Hypothalamus (tissue), 51 donors: ENCODE measurements around the gene ALKBH5.

Source experiments
- DNase-seq, 51 donors: peaks; one replicate each; lab custom pipeline; 2025; lab: John Stamatoyannopoulos, UW

Gene ALKBH5

GRCh38 chr17:18235743-18236256 lies 52.2 kb downstream of the ALKBH5 start:
- peak in 1 of 51 donors; percentile 24 for DNase-seq

DNA sequence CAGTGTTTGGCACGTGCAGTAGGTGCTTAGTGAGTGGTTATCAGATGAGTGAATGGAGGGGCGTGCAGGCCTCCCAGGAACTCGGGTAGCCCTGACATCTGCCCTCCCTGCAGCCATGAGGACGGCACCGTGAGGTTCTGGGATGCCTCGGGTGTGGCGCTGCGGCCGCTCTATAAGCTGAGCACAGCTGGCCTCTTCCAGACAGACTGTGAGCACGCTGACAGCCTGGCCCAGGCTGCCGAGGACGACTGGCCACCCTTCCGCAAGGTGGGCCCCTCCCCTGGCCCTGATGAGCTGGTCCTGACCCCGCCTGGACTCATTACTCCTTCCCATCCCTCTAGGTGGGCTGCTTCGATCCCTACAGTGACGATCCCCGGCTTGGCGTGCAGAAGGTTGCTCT lies 52.9 kb downstream of the ALKBH5 start:
- no peak for DNase-seq

DNA sequence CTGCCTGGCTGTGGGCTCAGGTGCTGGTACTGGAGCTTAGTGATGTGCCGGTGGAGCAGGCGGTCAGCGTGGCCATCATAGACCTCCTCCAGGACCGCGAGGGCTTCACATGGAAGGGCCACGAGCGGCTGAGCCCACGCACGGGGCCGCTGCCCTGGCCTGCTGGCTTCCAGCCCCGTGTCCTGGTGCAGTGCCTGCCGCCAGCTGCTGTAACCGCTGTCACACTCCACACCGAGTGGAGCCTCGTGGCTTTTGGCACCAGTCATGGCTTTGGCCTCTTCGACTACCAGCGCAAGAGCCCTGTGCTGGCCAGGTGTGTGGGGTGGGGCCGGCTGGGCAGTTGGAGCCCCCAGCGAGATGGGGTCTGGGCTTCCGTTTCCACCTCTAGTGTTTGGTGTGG lies 53.8 kb downstream of the ALKBH5 start:
- DNase-seq: no peak

DNA sequence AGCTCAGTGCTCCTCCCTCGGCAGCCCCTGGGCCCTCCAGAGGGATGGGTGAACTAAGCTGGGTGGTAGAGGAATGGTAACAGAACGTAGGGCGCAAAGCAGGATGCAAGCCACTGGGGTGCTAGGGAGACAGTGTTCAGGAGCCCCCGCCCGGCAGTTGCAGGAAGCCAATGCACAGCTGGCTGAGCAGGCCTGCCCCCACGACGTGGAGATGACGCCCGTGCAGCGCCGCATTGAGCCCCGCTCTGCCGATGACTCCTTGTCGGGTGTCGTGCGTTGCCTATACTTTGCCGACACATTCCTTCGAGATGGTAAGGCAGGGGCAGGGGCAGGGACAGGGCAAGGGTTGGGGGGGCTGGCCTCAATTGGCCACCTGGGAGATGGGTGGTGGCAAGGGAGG lies 54.7 kb downstream of the ALKBH5 start:
- no peak for DNase-seq

DNA sequence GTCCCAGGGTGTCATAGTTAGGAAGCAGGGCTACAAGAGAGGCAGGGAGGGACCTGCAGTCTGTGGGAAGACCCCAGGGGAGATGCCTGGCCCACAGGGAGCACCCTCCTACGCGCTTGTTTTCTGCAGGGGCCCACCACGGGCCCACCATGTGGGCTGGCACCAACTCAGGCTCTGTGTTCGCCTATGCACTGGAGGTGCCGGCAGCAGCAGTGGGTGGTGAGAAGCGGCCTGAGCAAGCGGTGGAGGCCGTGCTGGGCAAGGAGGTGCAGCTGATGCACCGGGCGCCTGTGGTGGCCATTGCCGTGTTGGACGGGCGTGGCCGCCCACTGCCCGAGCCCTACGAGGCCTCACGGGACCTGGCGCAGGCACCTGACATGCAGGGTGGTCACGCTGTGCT lies 56.8 kb downstream of the ALKBH5 start:
- DNase-seq: no peak

DNA sequence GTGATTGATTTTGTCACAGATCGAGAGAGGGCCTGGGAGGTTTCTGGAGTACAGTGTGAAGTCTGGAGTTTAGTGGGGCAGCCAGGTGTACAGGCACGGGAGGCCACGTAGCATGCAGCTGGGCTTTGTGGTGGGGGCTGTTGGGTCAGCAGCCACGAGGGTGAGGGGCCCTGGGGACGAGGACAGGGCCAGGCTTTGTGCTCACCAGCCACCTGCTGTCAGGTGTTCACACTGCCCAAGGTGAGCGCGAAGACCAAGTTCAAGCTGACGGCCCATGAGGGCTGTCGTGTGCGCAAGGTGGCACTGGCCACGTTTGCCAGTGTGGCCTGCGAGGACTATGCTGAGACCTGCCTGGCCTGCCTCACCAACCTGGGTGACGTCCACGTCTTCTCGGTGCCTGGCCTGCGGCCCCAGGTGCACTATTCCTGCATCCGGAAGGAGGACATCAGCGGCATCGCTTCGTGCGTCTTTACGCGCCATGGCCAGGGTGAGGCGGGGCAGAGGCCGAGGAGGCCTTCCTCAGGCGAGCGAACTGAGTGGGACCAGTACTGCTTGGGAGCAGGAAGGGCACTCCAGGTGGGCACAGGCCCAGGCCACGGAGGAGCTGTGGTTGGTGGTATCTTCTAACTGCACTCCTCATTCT lies 57.7 kb downstream of the ALKBH5 start:
- no peak for DNase-seq

- DNase-seq: no peak
Observed at GRCh38 chr17:18245038-18245776, 61.6 kb downstream of the ALKBH5 start.

DNA sequence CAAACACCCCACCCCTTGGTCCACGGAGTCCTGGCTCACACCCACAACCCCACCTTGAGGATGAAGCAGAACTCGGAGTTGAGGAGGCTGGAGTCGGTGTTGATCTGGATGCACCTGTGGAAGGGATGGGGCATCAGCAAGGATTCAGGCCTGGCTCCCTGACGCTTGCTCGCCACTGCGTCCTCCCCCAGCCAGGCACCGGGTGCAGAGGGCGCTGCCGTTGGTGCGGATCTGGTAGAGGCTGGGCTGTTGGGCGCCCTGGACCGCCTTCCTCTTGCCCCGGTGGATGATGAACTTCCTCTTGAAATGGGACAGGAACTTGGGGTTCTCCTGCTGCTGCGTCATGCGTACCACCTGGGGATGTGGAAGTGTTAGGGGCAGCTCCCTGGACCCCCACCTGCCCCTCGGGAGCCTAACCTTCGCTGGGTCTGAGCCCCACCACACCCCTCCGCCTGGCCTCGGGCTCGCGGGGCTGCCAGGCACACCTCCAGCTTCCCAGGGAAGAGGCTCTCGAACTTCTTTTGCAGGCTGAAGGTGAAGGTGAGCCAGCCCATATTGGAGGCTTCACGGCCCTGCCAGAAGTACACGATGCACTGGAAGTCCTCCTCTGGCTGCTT lies 62.6 kb downstream of the ALKBH5 start:
- no peak for DNase-seq

DNA sequence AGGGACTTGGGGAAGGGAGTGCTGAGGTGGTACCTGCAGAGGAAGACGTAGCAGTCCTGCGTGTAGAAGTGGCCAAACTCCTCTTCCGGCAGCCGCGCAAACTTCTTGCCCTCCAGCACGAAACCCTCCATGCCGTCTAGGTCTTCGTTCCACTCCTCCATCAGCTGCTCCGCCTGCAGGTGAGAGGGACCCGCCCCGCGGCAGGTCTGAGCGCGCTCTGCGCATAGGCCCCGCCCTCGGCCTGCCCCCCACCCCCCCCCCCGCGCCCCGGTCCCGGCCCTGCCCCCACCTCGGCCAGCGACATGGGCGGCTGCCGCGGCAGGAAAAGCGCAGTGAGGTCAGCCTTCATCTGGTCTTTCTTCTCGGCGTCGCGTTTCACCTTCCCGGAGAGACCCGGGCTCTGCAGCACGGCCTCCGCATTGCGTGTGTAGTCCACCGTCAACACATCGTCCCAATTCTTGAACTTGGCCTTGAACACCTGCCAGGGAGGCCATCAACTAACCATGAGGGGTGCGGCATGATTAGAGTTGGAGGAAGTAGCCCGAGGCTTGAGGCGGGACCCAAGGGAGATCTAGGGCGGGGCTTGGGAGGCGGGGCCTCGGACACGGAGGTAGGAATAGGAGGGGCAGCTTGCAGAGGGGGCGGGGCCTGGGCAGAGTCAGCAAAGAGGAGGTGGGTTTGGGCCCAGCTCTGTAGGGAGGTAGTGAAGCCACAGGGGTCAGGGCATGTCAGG lies 63.4 kb downstream of the ALKBH5 start:
- peak in 2 of 51 donors; percentile 32 to 52 for DNase-seq

- peak in 20 of 51 donors; percentile 21 to 62 (median 45) for DNase-seq
Observed at GRCh38 chr17:18247613-18248001, 64.0 kb downstream of the ALKBH5 start.

DNA sequence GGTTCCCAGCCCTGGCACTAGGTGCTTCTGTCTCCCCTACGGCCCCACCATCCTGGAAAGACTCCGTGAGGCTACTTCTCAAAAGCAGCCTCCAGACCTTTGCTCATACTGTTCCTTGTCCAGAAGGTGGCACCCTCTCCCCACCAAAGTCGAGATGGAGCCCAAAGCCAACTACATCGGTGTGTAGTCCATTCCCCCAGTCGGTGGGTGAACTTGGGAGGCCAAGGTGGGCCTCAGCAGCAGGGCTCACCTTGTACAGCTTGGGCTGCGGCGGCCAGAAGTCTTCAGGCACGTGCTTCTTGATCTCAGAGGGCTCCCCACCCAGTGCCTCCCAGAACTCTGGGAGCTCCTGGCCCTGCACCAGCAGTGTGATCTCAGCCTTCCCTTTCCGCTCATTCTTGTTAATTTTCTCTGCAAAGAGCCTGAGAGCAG lies 64.7 kb downstream of the ALKBH5 start:
- DNase-seq: peak in 38 of 51 donors; percentile 8 to 87 (median 40)

DNA sequence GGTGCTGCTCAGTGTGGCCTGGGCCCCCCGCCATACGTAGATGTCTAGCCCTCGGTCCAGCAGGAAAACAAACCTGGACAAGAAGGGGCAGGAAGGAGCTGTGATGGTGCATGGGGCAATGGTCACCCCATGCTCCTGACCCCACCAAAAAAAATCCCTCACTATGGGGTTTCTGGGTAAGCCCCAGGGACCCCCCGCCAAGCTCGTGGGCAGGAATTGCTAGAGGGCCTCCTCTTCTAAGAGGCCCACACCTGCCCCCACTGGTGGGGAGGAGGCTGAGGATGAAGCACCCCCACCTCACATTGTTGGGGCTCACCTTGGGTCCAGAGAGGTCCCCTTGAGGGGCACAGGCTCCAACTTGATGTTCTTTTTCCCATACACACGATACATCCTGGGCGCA lies 65.2 kb downstream of the ALKBH5 start:
- no peak for DNase-seq

GRCh38 chr17:18250259-18250658 lies 66.6 kb downstream of the ALKBH5 start:
- no peak for DNase-seq

GRCh38 chr17:18250708-18251107 lies 67.1 kb downstream of the ALKBH5 start:
- DNase-seq: no peak

DNA sequence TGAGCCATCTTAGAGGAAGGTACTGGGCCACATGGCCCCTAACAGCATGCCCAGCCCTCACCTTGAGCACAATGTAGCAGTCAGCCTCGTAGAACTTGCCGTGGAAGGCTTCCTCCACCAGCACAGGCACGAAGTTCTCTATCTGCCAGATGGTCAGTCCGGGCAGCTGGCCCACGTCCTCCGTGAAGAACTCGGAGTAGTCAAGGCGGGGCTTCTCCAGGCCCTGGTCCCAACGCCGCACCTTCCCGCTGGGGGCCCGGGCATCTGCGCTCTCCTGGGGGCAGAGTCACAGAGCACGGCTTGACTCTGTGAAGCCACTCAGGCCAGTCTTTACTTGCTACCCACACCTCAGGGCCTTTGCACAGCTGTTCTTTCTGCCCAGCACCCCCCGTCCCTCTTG lies 67.6 kb downstream of the ALKBH5 start:
- DNase-seq: no peak

GRCh38 chr17:18252160-18252559 lies 68.5 kb downstream of the ALKBH5 start:
- DNase-seq: no peak

GRCh38 chr17:18253187-18253884 lies 69.7 kb downstream of the ALKBH5 start:
- DNase-seq: no peak

GRCh38 chr17:18253947-18254821 lies 70.6 kb downstream of the ALKBH5 start:
- DNase-seq: no peak

GRCh38 chr17:18254888-18255649 lies 71.4 kb downstream of the ALKBH5 start:
- no peak for DNase-seq
